Smooth muscle cell (in vitro differentiated cells): ENCODE results near the gene TMEM129. TPM values are rescaled to one million over a fixed set of nuclear protein-coding genes. Genes with fewer than 3 reads are reported as not detected.

Source experiments
- DNase-seq: peaks from one replicate; lab custom pipeline; 2025; ENCODE audit not compliant: unreplicated experiment; lab: John Stamatoyannopoulos, UW
- H2AFZ ChIP-seq: fragments of 200-600 bp; sonication (generic); 2 replicates; pipeline ENCODE4 v1.6.0; 2016; ENCODE audit warnings: antibody characterized with exemption, low read depth, mild to moderate bottlenecking
- H3F3A ChIP-seq: fragments of 200-600 bp; sonication (generic); 2 replicates; pipeline ENCODE4 v1.6.0; 2017; ENCODE audit warnings: antibody characterized with exemption, low read depth
- H3K27ac ChIP-seq: fragments of 200-600 bp; sonication (generic); 2 replicates; pipeline ENCODE4 v1.5.1; 2016; ENCODE audit warnings: low read depth, mild to moderate bottlenecking
- H3K27me3 ChIP-seq: fragments of 200-600 bp; sonication (generic); 2 replicates; pipeline ENCODE4 v1.6.1; 2016; ENCODE audit warnings: low read depth, mild to moderate bottlenecking
- H3K36me3 ChIP-seq: fragments of 200-600 bp; sonication (generic); 2 replicates; pipeline ENCODE4 v1.5.1; 2016; ENCODE audit warnings: low read depth
- H3K4me1 ChIP-seq: fragments of 200-600 bp; sonication (generic); 2 replicates; pipeline ENCODE4 v1.5.1; 2016; ENCODE audit warnings: low read depth
- H3K4me2 ChIP-seq: fragments of 200-600 bp; sonication (generic); 2 replicates; pipeline ENCODE4 v1.6.0; 2016; ENCODE audit warnings: mild to moderate bottlenecking
- H3K4me3 ChIP-seq: fragments of 200-600 bp; sonication (generic); 2 replicates; pipeline ENCODE4 v1.5.1; 2016; ENCODE audit warnings: mild to moderate bottlenecking
- H3K79me2 ChIP-seq: fragments of 200-600 bp; sonication (generic); 2 replicates; pipeline ENCODE4 v1.6.0; 2016; ENCODE audit warnings: low read depth, mild to moderate bottlenecking
- H3K9ac ChIP-seq: fragments of 200-600 bp; sonication (generic); 2 replicates; pipeline ENCODE4 v1.6.0; 2016; ENCODE audit warnings: low read depth
- H3K9me3 ChIP-seq: fragments of 200-600 bp; sonication (generic); replicated peaks from 2 replicates; pipeline ENCODE4 v1.5.1; 2016; ENCODE audit warnings: low read depth
- H4K20me1 ChIP-seq: fragments of 200-600 bp; sonication (generic); 2 replicates; pipeline ENCODE4 v1.6.0; 2016; ENCODE audit warnings: low read depth
- WGBS: methylation state at CpG from one replicate; pipeline ENCODE4 v1.1.7; 2016; ENCODE audit warnings: low lambda C conversion rate; 5-methylcytosine and 5-hydroxymethylcytosine counted together
- polyA plus RNA-seq: library from polyadenylated mRNA; unstranded; fragments of >200 nt; fragmentation: Nextera tagmentation; extraction: Ambion mirVana; gene quantifications from 2 replicates; pipeline ENCODE4 v1.2.1, GENCODE V29; 2016
- total RNA-seq: library from RNA; depleted of rRNA; stranded (reverse); fragments of >200 nt; gene quantifications from 2 replicates; pipeline ENCODE4 v1.2.3, GENCODE V29; 2014
- TF ChIP-seq, protein P1 (sequence below): fragments of 200-600 bp; sonication (generic); IDR thresholded peaks from 2 replicates; pipeline ENCODE4 v1.5.1; 2017; ENCODE audit warnings: borderline replicate concordance, mild to moderate bottlenecking, antibody characterized with exemption; ENCODE audit not compliant: insufficient read depth, poor library complexity, severe bottlenecking

The TMEM129 gene
- total and polyA plus RNA-seq, 2 experiments from 2014 or later = 30.4 to 50.5 TPM

DNA sequence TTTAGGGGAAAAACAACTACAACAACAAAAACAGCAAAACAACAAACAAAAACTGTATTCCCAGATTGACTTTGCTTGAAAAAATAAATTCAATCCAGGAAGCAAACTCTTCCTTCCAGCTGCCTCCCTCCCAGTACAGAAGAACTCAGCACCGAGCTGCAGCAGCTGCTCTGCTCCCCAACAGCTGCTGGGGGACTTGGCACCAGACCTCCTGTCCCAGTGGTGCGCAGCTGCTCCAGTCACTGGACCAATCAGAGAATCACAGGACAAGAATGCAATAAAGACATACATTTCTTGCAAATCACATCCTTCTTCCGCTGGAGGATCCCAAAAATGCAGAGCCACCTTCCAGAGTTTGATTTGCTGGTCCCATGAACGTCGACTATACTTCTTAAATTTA, 25.2 kb downstream of the TMEM129 start:
- Histone ChIP-seq H3K4me1 (no peaks in the 10 kb centered on the region), H3K9ac (no peak overlapping the region), H2AFZ (no peak overlapping the region), H3K27me3 (no peaks in the 10 kb centered on the region), H3K4me2 (no peak overlapping the region), H3K4me3 (no peak overlapping the region), H3K36me3 (peaks cover 14% of the 10 kb centered on the region), H3K27ac (no peak overlapping the region), H3K79me2 (peaks cover 12% of the 10 kb centered on the region), H3K9me3 (no peaks in the 10 kb centered on the region), H3F3A (no peaks in the 10 kb centered on the region), H4K20me1 (peaks cover 15% of the 10 kb centered on the region)
- WGBS = 96% methylated on average over 5 of the region's 5 CpGs
- TF ChIP-seq, protein P1, sequence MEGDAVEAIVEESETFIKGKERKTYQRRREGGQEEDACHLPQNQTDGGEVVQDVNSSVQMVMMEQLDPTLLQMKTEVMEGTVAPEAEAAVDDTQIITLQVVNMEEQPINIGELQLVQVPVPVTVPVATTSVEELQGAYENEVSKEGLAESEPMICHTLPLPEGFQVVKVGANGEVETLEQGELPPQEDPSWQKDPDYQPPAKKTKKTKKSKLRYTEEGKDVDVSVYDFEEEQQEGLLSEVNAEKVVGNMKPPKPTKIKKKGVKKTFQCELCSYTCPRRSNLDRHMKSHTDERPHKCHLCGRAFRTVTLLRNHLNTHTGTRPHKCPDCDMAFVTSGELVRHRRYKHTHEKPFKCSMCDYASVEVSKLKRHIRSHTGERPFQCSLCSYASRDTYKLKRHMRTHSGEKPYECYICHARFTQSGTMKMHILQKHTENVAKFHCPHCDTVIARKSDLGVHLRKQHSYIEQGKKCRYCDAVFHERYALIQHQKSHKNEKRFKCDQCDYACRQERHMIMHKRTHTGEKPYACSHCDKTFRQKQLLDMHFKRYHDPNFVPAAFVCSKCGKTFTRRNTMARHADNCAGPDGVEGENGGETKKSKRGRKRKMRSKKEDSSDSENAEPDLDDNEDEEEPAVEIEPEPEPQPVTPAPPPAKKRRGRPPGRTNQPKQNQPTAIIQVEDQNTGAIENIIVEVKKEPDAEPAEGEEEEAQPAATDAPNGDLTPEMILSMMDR = no peak
- no peak for DNase-seq

DNA sequence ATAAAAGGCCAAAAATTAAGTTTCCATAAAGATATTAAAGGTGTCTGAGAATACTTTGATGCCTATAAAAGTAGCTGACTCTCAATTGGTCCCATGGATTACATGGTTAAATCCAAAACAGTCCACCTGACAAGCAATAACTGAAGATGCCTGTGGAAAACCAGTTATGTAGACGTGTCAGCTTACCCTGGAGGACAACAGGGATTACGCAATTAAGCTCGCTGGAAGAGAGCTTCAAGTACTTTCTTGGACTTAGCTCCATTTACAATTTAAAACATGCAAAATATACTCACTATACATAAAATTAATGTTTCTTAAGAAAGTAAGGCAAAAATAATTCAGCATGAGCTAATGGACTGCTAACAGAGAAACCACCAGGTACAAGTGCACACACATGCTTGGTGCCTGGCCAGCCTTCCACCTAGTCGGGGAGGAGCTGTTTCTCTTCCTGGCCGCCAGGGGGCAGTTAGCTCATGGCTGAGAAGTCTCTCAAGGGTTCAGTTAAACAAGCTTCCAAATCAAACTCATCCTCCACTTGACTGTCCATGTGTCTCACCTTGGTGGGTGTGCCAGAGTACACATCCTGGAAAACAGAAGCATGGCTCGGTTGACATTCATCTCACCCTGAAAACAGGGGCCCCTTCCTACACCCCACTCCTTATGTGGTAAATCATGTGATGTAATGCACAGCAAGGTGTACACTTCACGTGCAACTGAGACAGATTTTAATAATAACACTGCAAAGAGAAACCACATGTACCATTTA, 27.8 kb downstream of the TMEM129 start:
- DNase-seq = no peak
- Histone ChIP-seq H3K9me3 (no peaks in the 10 kb centered on the region), H2AFZ (no peak overlapping the region), H3K27me3 (no peaks in the 10 kb centered on the region), H3K4me3 (no peak overlapping the region), H3K36me3 (no peaks in the 10 kb centered on the region), H3K27ac (no peak overlapping the region), H3K4me2 (no peak overlapping the region), H3K4me1 (no peaks in the 10 kb centered on the region), H4K20me1 (no peaks in the 10 kb centered on the region), H3F3A (no peaks in the 10 kb centered on the region), H3K79me2 (no peaks in the 10 kb centered on the region), H3K9ac (no peak overlapping the region)
- TF ChIP-seq, protein P1 = peak; percentile 86
- WGBS = 59% methylated on average over 7 of the region's 7 CpGs

DNA sequence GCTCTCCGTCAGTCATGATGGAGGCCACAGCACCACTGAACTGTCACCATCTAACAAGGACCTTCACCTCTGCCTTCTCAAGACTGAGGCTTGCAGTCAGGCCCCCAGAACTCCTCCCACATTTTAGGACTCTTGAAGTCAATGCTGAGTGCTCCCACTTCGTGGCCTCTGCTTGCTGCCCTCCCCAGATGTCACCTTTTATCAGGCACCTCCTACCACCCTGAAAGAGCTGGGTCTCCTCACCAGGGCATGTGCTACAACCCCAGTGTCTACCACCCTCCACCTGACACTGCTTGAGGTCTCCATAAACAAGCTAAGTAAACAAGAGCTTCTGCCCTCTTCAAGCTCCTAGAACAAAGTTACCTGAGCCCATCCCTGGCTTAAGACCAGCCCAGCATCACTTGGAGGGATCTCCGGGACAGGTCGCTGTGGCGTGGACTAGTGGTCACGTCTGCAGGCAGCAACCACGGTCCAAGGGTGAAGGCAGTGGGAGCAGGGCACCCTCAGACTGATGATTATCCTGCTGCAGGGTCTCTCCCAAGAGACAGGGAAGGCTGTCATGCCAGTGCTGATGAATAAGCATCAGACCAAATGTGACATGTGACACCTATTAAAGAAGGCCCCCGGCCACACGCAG, 29.3 kb downstream of the TMEM129 start:
- H3K27me3 ChIP-seq = no peaks in the 10 kb centered on the region
- H3K36me3 ChIP-seq = no peaks in the 10 kb centered on the region
- no peak overlapping the region for H3K4me3 ChIP-seq
- H3F3A ChIP-seq = no peaks in the 10 kb centered on the region
- TF ChIP-seq, protein P1 = no peak
- H3K27ac ChIP-seq = no peak overlapping the region
- H3K4me1 ChIP-seq = no peaks in the 10 kb centered on the region
- H2AFZ ChIP-seq = no peak overlapping the region
- no peak overlapping the region for H3K9ac ChIP-seq
- DNase-seq = no peak
- H3K9me3 ChIP-seq = no peaks in the 10 kb centered on the region
- WGBS = 97% methylated on average over 9 of the region's 9 CpGs
- no peaks in the 10 kb centered on the region for H3K79me2 ChIP-seq
- no peaks in the 10 kb centered on the region for H4K20me1 ChIP-seq
- H3K4me2 ChIP-seq = no peak overlapping the region

DNA sequence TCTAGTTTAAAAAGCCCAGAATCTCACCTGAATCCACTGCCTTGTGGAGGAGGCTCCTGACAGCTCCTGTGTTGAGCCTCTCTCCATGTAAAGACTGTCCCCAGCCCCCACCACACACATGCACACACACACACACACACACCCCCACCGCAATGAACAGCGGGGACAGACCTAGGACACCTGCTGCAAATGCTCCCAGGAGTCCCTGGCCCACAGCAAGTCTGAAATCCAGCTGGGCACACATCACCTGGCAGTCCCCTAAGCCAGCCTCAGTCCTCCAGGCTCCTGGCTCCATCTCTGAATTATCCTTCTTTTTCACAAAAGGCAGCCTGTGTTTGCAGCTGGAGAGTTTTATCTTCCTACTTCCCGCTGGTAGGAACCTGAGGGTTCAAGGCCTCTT, 30.4 kb downstream of the TMEM129 start:
- H3K79me2 ChIP-seq = no peaks in the 10 kb centered on the region
- no peak overlapping the region for H3K4me3 ChIP-seq
- no peaks in the 10 kb centered on the region for H3K4me1 ChIP-seq
- no peak overlapping the region for H3K4me2 ChIP-seq
- TF ChIP-seq, protein P1 = no peak
- H2AFZ ChIP-seq = no peak overlapping the region
- 100% methylated on average over 3 of the region's 3 CpGs for WGBS
- H3K36me3 ChIP-seq = no peaks in the 10 kb centered on the region
- no peaks in the 10 kb centered on the region for H4K20me1 ChIP-seq
- no peaks in the 10 kb centered on the region for H3K27me3 ChIP-seq
- H3K9ac ChIP-seq = no peak overlapping the region
- no peaks in the 10 kb centered on the region for H3F3A ChIP-seq
- no peak overlapping the region for H3K27ac ChIP-seq
- DNase-seq = no peak
- no peaks in the 10 kb centered on the region for H3K9me3 ChIP-seq
